ENCODE results near the gene BLOC1S1. TPM values are rescaled to one million over a fixed set of nuclear protein-coding genes. Genes with fewer than 3 reads are reported as not detected.

BLOC1S1 gene
- total RNA-seq, 1 donor from 2014 or later, result 98.6 TPM

DNA sequence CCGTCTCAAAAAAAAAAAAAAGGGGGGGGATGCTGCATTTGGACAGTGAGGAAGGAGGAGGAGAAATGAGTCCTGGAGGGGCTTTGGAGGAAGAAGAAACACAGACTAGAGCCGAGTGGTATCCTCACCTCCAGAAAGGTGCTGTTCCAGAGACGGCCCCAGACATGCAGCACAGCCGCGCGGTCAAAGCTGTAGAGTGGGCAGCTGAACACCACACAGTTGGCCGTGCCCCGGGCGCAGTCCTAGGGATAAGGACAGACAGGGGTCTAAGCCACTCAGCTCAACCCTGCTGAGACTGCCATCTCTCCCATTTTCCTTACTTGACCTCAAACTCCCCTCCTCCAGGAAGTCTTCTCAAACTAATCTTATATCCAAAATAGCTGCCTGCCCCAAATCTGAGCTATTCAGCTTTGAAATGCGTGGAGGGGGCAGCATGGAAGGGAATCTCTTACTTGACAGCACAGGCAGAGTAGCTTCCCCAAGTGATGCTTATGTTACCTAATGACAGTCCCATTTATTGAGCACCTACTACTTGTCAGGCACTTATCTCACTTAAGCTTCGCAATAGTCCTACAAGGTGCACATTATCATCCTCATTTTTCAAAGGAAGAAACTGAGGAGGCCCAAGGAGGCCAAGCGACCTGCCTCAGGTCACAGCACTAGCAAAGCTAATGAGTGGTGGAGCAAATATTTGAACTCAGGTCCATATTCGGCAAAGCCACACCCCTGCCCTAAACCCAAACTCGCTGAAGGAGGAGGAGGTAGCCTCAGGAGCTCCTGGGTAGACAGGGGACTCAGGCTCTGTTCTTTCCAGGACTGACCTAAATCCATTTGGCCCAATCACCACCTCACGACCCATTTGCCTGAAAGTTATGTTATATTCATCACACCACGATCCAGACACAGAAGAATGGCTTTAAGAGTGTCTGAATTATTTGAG is 26.9 kb upstream of the BLOC1S1 start:
- Mint-ChIP-seq H3K4me1 (ENCODE audit: unreplicated experiment) (no peaks in the 10 kb centered on the region), H3K4me3 (no peak overlapping the region), H3K9me3 (no peaks in the 10 kb centered on the region), H3K27me3 (peaks cover 11% of the 10 kb centered on the region), H3K27ac (no peak overlapping the region), H3K36me3 (peaks cover 3% of the 10 kb centered on the region)
- no peak for DNase-seq (ENCODE audit: extremely low spot score, unreplicated experiment)
- TF ChIP-seq, protein P1, sequence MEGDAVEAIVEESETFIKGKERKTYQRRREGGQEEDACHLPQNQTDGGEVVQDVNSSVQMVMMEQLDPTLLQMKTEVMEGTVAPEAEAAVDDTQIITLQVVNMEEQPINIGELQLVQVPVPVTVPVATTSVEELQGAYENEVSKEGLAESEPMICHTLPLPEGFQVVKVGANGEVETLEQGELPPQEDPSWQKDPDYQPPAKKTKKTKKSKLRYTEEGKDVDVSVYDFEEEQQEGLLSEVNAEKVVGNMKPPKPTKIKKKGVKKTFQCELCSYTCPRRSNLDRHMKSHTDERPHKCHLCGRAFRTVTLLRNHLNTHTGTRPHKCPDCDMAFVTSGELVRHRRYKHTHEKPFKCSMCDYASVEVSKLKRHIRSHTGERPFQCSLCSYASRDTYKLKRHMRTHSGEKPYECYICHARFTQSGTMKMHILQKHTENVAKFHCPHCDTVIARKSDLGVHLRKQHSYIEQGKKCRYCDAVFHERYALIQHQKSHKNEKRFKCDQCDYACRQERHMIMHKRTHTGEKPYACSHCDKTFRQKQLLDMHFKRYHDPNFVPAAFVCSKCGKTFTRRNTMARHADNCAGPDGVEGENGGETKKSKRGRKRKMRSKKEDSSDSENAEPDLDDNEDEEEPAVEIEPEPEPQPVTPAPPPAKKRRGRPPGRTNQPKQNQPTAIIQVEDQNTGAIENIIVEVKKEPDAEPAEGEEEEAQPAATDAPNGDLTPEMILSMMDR (conservative IDR thresholded peaks at IDR 0.05), result no peak

DNA sequence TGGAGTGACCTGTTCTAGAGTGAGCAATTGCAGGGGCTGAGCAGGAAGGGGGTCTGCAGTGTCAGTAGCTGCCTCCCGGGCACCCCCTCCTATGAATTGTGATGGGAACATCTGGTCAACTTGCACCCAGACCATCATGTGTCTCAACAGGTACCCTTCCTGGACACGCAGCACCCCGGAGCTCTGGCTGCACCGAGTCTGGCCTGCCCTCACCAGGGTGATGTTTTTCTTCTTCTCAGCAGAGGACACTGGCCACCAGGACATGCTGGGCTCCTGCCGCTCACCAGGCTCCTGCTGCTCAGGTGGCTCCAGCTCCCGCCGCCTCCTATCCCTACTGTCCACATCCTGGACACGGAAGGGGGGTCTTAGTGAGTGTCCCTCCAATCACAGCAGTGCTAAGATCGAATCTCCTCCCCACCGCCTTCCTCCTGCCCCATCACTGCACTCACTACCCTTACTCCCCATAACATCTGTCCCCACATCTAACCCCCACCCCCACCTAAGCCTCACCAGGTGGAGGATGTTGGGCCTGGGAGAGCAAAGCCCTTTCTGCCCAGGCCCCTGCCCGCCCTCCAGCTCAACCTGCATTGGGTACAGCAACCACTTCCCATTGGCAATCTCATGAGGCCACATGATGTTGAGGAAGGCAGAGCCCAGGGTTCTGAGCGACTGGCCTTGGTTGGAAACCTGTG is 23.1 kb upstream of the BLOC1S1 start:
- no peaks in the 10 kb centered on the region for H3K27me3 Mint-ChIP-seq
- peaks cover 3% of the 10 kb centered on the region for H3K36me3 Mint-ChIP-seq
- H3K4me3 Mint-ChIP-seq, result no peak overlapping the region
- H3K9me3 Mint-ChIP-seq, result no peaks in the 10 kb centered on the region
- DNase-seq (ENCODE audit: extremely low spot score, unreplicated experiment), result no peak
- no peak overlapping the region for H3K27ac Mint-ChIP-seq
- H3K4me1 Mint-ChIP-seq (ENCODE audit: unreplicated experiment), result no peaks in the 10 kb centered on the region
- TF ChIP-seq, protein P1 (conservative IDR thresholded peaks at IDR 0.05), result no peak

DNA sequence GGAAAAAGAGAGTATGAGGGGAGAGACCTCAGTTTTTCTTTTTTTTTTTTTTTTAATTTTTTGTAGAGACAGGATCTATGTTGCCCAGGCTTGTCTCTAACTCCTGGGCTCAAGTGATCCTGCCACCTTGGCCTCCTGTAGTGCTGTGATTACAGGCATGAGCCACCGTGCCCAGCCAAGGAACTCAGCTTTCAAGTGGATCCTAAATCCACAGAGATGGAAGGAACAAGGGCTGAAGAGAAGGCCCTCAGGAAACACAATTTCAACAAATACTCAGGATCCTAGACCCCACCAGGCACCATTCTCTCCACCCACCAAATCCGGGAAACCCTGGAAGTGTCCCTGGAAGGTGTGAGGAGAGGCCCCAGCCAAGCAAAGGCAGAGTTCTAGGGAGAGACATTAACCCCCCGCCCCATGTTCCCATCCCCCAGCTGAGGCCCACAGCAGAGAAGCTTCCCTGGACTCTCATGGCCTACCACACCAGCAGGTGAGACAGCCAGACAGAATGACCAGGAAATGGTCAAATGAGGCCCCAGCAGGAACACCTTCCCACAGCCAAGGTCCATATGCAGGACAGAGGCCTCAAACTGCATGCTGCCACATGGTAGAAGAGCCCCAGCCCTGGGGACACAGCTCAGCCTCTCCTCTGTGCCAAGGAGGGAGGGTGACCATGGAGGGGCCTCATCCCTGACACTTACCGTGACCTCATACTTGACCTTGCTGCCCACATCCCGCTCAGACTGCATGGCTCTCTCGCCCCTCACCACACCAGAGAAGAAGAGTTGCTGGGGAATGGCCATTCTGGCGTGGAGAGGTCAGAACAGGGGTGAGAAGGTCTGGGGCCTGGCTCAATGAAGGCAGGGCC is 22.3 kb upstream of the BLOC1S1 start:
- H3K36me3 Mint-ChIP-seq, result peaks cover 3% of the 10 kb centered on the region
- no peak overlapping the region for H3K27ac Mint-ChIP-seq

DNA sequence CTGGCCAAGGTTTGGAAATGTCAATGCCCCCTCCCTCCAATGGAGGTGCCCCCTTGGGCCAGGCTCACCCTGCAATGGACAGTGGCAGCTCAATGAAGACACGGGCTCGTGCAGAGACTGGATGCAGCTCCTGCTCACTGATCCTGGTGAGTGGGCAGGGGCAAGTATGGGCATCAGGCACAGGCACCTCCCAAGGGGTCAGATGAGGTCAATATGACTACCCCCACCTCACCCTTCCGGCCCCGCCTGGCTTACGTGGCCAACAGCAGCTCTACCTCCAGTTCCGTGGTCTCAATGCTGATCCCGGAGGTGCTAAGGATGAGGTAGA is 21.7 kb upstream of the BLOC1S1 start:
- Mint-ChIP-seq H3K4me3 (no peak overlapping the region), H3K36me3 (peaks cover 3% of the 10 kb centered on the region), H3K27me3 (no peaks in the 10 kb centered on the region), H3K9me3 (no peaks in the 10 kb centered on the region), H3K4me1 (ENCODE audit: unreplicated experiment) (no peaks in the 10 kb centered on the region), H3K27ac (no peak overlapping the region)
- TF ChIP-seq, protein P1 (conservative IDR thresholded peaks at IDR 0.05), result no peak
- DNase-seq (ENCODE audit: extremely low spot score, unreplicated experiment), result no peak

More for the DNA sequence above, 22.3 kb upstream of the BLOC1S1 start:
- DNase-seq (ENCODE audit: extremely low spot score, unreplicated experiment), result no peak
- Mint-ChIP-seq H3K4me3 (no peak overlapping the region), H3K4me1 (ENCODE audit: unreplicated experiment) (no peaks in the 10 kb centered on the region), H3K27me3 (no peaks in the 10 kb centered on the region), H3K9me3 (no peaks in the 10 kb centered on the region)
- TF ChIP-seq, protein P1 (conservative IDR thresholded peaks at IDR 0.05), result no peak

DNA sequence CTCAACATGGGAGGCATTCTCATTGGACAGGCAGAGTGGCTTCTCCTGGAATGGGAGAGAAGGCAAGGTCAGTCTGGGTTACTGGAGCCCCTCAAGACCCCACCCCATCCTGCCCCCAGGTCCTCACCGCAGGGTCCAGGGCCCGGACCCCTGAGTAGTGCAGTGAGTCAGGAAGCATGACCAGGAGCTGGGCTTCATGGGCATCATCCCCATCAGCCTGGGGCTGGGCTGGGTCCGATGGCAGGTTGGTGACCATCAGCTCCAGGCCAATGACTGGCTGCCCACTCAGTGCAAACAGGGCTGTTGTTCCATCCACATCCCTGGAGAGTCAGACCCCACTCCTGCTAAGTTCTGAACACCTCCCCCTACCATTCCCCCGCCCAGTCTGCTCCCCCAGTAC is 21.2 kb upstream of the BLOC1S1 start:
- TF ChIP-seq, protein P1 (conservative IDR thresholded peaks at IDR 0.05), result no peak
- no peak overlapping the region for H3K4me3 Mint-ChIP-seq
- no peaks in the 10 kb centered on the region for H3K4me1 Mint-ChIP-seq (ENCODE audit: unreplicated experiment)
- H3K9me3 Mint-ChIP-seq, result no peaks in the 10 kb centered on the region
- H3K36me3 Mint-ChIP-seq, result peaks cover 3% of the 10 kb centered on the region
- H3K27me3 Mint-ChIP-seq, result no peaks in the 10 kb centered on the region
- DNase-seq (ENCODE audit: extremely low spot score, unreplicated experiment), result no peak
- H3K27ac Mint-ChIP-seq, result no peak overlapping the region
